HG03064 (cell line): ENCODE measurements around the gene RYR1.
"Not testable (repeated sequence)": the region's sequence is repeated elsewhere in the genome, so short reads cannot be mapped to it uniquely, and the experiment has no call there.

Source experiments
- ATAC-seq: cut with Tn5 transposase; IDR thresholded peaks from one replicate; pipeline ENCODE4 v1.9.1; 2021; ENCODE audit warnings: low read depth; ENCODE audit not compliant: unreplicated experiment

Gene RYR1

GRCh38 chr19:38452430-38453366 is 19.2 kb downstream of the RYR1 start:
- ATAC-seq, result no peak

- ATAC-seq, result no peak
Measured at GRCh38 chr19:38453596-38453995, 20.1 kb downstream of the RYR1 start.

GRCh38 chr19:38455031-38455430 is 21.5 kb downstream of the RYR1 start:
- ATAC-seq, result no peak

- no peak for ATAC-seq
Measured at GRCh38 chr19:38457202-38457601, 23.7 kb downstream of the RYR1 start.

- no peak for ATAC-seq
Measured at GRCh38 chr19:38457690-38458405, 24.4 kb downstream of the RYR1 start.

GRCh38 chr19:38458991-38459390 is 25.5 kb downstream of the RYR1 start:
- no peak for ATAC-seq

- ATAC-seq, result no peak
Measured at GRCh38 chr19:38463365-38463764, 29.9 kb downstream of the RYR1 start.

- ATAC-seq, result no peak
Measured at GRCh38 chr19:38464421-38465082, 31.1 kb downstream of the RYR1 start.

GRCh38 chr19:38466050-38466449 is 32.6 kb downstream of the RYR1 start:
- no peak for ATAC-seq

GRCh38 chr19:38467541-38468525 is 34.3 kb downstream of the RYR1 start:
- no peak for ATAC-seq

- ATAC-seq, result no peak
Measured at GRCh38 chr19:38469151-38469550, 35.7 kb downstream of the RYR1 start.

GRCh38 chr19:38470788-38471480 is 37.4 kb downstream of the RYR1 start:
- ATAC-seq, result no peak

GRCh38 chr19:38472725-38473124 is 39.2 kb downstream of the RYR1 start:
- ATAC-seq, result not testable (repeated sequence)

- no peak for ATAC-seq
Measured at GRCh38 chr19:38473201-38473600, 39.7 kb downstream of the RYR1 start.

GRCh38 chr19:38475176-38475575 is 41.7 kb downstream of the RYR1 start:
- ATAC-seq, result no peak

- ATAC-seq, result no peak
Measured at GRCh38 chr19:38478273-38478971, 44.9 kb downstream of the RYR1 start.

GRCh38 chr19:38482496-38482895 is 49.0 kb downstream of the RYR1 start:
- ATAC-seq, result no peak

- no peak for ATAC-seq
Measured at GRCh38 chr19:38483016-38483630, 49.6 kb downstream of the RYR1 start.
